Ramos (cell line): Measurements from ENCODE around the gene PARVA.
"Not testable (repeated sequence)": the region's sequence is repeated elsewhere in the genome, so short reads cannot be mapped to it uniquely, and the experiment has no call there.

Experiments used
- in situ Hi-C: fragments of 300-500 bp; cut with MboI; formaldehyde crosslinking; loops from one replicate; pipeline ENCODE4 v1.14.3; 2022; ENCODE audit warnings: low sequenced_read_pairs; ENCODE audit not compliant: unreplicated experiment

The PARVA gene

DNA sequence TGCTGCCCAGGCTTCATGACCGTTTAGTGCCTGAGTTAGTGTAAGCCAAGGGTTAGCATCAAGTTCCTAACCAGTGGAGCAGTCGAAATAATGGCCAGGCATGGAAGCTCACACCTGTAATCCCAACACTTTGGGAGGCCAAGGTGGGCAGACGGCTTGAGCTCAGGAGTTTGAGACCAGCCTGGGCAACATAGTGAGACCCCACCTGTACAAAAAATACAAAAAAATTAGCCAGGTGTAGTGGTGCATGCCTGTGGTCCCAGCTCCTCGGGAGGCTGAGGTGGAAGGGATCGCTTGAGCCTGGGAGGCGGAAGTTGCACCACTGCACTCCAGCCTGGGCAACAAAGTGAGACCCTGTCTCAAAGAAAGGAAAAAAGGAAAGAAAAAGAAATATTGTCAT is 143.2 kb downstream of the PARVA start:
- in situ Hi-C loops = not testable (repeated sequence)

DNA sequence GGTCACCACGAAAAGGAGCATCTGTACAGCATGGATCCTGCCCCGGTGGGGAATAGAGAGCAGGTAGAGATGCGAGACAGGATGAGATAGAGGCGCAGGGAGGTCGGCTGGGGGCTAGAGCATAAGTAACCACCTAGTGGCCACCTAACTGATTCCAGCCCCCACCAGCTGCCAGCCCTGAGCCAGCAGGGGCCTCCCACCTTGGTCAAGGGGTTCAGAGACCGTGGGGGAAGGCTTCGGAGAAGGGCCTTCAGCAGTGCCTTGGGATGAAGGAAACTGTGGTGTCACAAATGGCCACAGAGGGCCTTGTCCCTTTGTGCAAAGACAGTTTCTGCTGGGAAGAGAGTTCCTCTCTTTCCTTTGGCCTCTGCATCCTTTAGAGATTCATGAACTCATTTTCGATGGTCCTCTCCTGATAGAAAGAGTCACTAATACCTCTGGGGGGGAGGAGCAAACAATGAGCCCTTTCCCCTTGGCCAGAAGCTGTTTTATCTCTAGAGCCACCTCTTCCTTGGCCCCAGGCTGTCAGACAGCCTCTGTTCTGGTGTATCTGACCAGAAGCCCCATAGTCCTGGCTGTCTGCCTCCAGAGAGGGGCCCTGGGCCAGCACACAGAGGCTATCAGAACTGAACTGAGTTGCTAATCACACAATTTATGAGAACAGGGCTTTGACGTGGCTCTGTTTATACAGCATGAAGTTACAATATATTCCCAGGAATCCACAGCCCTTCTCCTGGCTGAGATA is 146.0 kb downstream of the PARVA start:
- in situ Hi-C loops = no loop called here

DNA sequence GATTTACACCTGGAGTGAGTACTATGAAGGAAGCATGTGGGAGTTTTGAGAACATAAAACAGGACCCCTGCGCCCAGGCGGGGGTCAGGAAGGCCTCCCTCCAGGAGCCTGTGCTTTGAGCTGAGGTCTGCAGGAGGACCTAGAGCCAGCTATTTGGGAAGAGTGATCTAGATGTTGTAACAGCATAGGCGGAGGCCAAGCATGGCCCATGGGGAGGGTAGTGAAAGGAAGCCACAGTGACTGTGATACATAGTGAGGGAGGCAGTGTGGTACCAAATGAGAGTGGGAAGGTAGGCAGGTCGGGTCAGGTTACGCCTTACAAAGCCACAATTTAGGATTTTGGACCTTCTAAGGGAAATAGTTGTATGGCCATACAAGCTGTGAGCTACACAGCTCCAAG is 147.5 kb downstream of the PARVA start:
- in situ Hi-C loops = no loop called here

DNA sequence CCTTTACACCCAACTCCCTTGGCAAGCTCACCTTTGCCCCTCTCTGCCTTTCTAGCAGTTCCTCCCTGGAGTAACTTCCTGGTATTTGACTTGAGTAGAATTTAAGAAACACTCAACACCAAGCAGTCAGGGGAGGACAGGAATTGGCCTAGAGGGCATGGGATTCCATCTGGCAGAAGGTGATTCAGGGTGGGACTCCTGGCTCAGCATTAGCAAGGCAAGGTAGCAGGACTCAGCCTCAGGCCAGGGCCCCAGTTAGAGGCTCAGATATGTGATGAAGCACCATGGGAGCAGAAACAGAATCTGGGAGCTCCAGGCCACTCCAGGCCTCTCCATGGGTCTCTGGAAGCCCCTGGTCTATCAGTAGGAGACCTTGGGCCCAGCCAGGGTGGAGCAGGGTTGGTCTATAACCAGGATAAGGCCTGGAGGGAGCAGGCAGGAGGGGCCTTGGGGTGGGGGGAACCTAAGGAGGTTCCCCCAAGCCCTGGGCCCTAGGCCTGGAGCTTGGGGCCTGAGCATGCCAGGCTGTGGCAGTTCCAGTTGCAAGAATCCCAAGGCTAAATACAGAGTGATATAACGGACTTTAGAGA is 148.2 kb downstream of the PARVA start:
- in situ Hi-C loops = no loop called here

DNA sequence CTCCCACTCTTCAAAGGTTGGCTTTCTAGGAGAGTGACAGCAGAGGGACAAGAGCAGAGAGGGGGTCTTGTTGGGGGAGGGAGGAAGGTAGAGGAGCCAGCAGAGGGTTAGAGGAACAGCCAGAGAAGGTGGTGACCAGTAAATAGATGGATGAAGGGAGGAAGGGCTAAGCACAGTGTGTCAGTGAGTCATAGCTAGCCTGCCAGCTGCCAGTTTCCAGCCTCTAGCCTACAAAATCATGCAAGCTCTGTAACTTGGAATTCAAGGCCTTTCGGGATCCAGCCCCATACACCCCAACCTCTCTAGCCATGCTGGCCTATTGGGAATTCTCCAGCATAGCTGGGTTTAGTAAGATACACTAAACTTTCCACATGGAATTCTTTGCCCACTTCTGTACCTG is 149.4 kb downstream of the PARVA start:
- in situ Hi-C loops = no loop called here

DNA sequence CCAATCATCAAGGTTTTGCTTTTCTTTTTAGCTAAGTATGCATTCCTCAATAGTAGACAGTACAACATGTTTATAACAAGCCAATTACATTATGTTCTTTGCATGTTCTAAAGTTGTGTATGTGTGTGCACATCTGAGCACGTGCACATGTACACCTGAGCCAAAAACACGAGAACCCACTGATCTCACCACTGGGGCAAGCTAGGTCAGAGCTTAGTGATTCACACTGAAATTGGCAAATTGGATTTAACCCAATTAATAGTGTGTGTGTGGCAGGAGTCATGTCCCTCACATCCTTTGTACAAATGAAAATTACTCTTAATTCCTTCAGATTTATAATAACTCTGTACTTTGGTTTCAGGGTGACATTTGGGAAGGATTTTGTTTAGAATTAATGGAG is 151.1 kb downstream of the PARVA start:
- in situ Hi-C loops = no loop called here

DNA sequence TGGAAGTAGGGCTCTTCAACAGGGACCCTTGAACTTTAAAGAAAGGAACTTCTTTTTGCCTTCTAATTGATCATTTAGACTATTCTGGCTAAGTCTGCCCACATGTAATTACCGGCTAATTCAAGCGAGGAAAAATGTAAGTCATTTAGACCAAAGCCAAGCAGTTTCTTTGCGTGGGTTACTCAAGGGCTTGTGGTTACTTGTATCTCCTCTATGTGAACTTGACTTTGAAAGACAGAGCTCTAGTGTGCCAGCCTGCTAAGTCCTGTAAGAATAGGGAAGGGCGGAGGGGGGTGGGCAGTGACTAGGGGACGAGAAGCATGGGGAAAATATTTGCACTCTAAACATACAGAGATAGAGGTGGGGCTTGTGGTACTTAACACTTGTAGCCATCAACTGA is 151.7 kb downstream of the PARVA start:
- in situ Hi-C loops = no loop called here

DNA sequence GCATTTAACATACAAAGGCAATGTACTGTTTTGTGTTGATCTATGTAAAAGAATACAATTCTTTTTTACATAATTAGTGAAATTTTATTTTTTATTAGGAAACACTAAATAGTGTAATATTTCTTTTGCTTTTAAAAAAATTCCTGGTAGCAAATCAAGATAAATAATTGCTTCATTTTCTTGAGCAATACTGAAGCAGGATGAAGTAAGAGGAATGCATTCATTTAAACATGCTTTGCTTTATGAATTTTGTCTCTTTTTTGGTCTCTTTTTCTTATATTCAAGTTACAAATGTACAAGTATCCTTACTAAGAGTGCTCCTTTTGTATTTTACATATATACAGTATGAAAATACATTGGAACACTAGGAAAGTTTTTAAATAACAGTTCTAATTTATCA is 152.4 kb downstream of the PARVA start:
- in situ Hi-C loops = no loop called here

DNA sequence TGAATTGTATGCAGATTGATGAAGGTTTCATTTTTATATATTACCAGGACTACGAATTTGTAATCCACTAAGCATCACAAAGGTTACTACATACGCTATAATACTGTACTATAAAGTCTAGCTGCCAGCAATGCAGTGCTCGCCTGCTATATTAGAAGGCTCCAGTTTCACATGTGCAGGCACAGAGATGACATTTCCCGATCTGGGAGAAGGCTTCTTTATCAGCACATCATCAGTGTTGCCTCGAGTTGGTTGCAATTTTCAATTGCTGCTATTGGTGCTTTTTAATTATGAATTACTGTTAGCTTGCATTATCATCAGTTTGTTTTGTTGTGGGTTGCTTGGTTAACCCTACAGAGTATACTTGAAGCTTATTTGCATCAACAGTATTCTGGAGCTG is 153.6 kb downstream of the PARVA start:
- in situ Hi-C loops = no loop called here

DNA sequence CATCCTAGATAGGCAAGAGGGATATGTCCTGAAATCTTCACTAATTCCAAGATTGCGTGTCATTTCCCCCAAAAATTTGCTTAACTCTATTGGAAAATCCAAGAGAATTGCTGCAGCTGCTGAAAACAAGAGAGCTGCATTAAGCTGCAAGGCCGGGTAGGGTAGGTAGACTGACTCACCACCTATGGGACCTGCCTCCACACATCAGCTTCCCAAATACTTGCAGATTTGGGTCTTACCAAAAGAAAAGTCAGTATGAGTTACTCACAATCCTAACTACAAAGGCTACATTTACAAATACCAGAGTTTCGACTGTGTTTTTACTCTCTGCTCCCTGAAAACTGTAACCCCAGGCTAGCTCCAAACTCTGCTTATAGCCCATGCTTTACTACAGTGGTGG is 154.3 kb downstream of the PARVA start:
- in situ Hi-C loops = no loop called here

DNA sequence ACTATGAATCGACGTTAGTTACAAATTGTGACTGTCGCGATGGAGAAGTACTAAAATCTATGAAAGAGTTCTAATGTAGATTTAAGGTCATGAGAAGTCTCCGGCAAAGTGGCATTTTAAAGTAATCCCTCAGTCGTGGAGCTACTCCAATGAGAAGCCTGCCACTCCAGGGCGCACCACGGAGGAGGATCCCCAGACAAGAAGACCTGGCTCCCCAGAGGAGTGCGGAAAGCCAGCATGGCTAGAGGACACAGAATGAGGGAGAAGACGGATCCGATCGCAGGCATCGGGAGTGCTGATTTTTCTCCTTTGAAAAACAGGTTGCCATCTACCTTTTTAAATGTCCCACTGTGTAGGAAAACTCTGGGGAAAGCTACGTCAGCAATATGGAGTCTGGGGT is 155.2 kb downstream of the PARVA start:
- in situ Hi-C loops = no loop called here

DNA sequence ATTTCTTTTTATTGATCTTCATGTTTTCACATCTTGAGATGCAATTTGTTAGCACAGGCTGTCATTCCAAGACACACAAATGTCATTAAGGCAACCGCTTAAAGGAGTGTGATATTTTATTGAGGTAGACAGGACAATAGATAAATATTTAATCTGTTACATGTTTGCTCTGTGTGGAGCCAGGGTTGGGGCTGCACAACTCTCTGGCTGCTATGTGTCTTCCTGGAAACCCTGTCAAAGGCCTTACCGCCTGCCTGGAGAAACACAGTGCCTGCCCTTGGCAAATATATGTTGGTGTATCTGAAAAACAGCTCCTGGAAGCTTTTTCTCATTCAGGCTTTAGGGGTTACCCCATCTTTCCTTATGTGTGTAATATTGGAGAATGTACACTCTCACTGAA is 157.2 kb downstream of the PARVA start:
- in situ Hi-C loops = no loop called here

DNA sequence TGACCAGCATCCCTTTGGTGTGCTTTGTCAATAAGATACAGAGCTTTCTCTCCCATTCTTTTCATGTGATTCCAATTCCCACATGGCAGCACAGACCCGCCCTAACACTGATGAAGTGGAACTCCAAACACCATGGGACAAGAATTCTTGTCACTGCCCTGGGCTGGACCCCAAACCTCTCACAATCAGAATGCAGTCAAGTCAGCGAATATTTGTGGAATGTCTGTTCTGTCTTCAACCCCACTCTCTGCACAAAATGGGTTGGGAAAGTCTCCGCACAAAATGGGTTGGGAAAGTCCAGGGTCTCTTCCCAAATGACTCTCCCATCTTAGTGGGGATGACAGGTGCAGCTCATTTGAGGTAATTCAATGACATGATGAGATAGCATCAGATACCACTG is 157.9 kb downstream of the PARVA start:
- in situ Hi-C loops = no loop called here

DNA sequence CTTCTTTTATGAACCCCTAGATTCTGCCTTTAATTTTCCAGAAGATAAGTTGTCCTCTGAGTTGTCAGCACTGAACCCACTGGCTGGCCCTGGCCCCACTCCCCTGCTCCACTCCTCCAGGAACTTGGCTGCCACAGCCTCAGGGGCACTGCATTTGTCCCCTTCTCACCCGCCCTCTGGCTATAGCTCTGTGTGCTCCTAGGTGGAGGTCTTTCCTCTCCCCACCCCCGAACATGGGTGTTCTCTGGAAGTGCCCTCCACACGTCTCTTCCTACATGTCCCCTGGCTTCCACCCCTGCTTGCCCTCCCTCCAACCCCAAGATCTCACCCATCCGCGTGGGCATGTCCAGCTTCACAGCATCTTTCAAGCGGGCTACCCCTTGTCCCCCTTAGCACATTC is 159.2 kb downstream of the PARVA start:
- in situ Hi-C loops = no loop called here

DNA sequence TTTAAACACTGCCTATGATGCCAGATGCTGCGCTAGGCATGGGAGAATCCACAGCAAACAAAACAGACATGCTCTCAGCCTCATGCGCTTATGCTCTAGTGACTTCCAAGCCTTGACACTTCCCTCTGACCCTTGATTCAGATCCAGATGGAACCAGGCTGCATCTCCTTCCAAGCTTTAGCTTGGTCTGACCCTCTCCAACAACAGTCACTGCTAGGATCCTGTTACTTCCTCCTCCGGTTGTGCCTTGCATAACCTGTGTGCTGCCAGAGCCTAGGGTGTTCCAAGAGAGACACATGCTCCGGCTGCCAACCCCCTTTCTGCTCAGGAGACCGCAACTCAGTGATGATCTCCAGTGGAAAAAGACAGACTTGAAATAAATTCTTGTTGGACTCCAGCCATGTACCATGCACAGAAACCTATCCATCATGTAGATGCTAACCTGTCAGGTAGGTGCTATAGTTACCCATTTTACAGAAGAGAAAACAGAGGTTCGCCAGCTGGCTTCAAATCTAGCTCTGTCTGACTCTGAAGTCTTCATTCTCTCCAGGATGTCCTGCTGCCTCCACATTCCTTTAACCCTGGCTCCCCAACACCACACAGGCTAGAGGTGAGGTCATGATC is 160.5 kb downstream of the PARVA start:
- in situ Hi-C loops = no loop called here

DNA sequence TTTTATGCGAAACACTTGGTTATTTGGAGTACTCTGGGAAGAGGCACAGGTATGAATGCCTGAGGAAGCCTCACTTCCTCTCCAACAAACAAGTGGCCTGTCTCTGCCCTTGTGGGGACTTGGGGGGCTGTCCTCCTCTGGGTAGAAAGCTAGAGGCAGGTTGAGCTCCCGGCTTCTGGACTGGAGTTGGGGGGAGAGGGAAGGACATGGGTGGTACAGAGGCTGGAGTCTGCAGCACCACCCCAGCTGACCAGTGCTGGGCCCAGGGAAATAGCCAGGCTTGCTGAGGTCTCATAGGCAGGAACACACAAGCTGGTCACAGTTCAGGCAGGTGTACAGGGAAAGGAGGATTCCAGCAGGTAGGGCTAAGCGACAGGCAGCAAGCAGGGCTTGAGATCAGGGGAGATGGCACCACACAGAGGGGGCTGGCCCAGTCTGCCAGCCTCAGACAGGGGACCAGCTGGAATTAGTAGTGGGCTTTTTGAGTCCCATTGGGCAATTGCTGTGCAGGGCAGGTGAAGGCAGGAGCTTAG is 161.6 kb downstream of the PARVA start:
- in situ Hi-C loops = no loop called here

DNA sequence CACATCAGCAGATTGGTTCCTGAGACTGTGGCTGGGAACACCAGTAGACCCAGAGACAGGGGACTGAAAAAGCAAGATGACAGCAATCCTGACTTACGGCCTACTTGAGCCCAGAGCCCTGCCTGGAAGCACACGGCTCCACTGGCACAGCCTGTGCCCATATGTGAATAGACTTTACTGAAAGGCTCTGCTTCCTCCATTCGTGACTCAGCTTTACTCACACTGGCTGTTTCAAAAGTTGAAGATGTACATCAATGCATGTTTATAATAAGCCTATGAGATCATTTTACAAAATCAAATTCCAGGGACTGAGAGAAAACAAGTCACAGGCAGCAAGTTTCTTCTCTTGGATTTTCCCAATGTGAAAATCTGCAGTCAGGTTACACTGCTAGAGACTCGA is 162.2 kb downstream of the PARVA start:
- in situ Hi-C loops = no loop called here

DNA sequence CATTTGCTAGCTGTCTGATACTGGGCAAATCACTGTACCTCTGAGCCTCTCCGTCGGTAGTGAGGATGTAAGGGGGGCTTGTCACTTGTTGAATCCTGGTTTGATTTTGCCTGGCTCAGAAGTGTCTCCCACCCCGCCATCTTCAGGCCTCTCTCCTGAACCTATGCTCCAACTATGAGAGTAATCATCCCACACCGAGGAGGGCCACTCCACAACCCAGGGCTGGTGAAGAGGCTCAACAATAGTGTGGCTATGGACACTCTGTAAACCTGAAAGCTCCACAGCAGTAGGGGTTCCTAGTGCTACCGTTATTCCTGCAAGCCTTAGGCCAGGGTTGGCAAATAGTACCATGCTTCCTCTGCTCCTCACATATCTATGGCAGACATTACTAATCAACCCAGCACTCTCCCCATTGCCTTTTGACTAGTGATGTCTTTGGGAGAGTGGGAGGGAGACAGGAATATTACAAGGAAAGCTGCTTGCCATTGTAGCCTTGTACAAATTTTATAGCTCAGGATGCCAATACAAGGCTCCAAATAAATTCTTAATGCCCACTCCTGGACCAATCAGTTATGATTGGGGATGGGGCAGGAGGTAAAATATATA is 162.8 kb downstream of the PARVA start:
- in situ Hi-C loops = no loop called here

DNA sequence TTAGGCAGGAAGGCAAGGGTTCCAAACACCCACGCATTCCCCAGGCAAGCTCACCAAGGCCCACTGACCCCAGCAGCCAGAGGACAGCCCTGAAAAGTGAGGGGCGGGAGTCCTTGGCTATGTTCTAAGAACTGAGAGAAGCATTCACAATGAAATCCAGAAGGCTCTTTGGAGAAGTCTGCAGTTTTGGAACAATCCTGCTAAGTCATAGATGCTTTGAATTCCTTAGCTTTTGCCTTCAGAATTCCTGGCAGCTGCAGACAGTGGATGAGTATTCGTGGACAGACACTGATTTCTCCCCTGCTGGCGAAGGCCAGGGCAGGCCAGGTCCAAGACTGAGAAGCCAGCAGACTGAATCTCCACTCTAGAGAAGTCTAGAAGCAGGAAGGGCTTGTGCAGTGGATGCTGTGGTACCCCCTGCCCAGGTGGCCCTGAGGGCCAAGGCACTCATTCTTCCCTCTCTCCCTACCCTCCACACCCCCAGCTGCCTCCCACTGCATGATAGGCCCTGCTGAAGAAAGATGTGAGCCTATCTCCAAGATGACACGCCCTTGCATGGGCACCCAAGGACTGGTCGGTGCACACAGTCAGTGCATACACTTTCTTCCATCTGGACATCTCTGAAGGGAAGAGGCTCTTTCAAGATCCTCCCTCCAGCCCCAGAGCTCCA is 163.7 kb downstream of the PARVA start:
- in situ Hi-C loops = no loop called here

DNA sequence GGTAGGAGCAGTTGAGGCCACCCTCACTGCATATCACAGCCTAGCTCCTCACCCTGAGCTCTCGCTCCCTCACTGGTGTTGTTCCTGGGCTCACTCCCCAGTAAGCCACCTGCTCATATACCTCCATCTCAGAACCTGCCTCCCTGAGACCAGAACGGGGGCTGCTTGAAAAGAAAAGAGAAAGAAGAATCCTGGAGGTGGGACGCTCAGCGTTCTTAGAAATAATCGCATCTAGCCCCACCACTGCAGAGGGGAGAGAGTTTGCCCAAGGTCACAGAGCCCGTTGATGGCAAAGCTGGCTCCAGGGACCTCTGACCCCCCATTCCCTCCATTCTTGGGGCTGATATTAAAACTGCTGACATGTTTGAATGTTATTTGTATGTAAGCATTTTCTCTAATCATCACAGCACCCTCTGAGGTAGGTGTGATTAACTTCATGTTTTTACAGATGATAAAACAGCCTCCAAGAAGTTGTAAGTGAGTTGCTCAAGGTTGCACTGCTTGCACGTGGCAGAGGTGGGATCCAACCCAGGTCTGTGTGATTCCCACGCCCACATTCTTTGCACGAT is 164.3 kb downstream of the PARVA start:
- in situ Hi-C loops = no loop called here
